GM21390 (cell line): ENCODE measurements around the gene OTULINL.

Source experiments
- ATAC-seq: cut with Tn5 transposase; IDR thresholded peaks from one replicate; pipeline ENCODE4 v1.9.1; 2021; ENCODE audit not compliant: unreplicated experiment

Gene OTULINL

DNA sequence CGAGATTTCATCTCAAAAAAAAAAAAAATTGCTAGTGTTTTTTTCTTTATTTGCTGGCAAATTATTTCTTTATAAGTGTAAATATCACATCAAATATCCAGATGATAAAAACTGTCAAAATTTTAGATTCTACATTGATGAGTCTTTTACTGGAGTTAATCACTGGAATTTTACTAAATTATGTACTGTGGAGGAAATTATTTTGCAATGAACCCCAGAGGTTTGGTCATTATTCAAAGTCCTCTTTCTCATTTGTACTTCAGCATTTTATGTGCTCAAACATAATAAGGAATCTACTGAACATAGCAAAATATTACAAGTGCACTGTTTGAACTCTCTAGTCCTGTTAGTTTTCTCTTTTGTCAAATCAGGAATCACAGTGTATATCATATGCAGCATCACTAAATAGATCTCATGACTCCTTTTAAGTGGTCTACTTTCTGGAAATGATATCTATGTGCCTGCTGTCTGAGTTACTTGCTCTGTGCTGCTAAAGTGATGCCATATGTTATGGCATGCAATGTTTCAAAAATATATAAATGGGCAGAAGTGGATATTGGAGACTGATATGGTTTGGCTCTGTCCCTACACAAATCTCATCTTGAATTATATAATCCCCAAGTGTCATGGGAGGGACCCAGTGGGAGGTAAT, 18.0 kb downstream of the OTULINL start:
- ATAC-seq, result no peak

DNA sequence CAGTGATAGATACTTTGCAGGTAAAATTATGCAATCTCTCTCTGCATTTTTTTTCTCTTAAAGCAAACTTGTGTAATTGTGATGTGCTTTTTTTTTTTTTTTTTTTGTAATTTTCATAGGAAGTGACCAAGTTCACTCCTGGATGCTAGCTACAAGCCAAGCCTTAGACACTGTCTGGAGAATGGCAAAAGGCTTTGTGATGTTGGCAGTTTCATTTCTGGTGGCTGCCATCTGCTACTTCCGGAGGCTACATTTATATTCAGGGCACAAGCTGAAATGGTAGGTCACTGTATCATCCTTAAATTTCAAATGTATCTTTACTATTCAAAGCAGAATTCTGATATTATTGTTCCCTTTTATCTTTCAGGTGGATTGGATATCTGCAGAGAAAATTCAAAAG, 19.3 kb downstream of the OTULINL start:
- ATAC-seq, result no peak

DNA sequence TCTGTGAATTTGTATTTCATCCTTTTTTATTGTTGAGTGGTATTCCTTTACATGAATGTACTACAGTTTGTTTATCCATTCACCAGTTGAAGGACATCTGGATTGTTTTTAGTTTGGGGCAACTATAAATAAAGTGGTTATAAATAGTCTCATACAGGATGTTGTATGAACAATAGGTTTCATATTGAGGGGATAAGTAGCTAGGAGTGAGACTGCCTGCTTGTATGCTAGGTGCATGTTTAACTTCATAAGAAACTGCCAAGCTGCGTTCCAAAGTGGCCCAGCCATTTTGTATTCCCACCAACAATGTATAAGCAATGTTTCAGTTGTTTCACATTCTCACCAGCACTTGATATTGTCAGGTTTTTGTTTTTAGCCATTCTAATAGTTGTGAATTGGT, 21.5 kb downstream of the OTULINL start:
- ATAC-seq, result no peak

DNA sequence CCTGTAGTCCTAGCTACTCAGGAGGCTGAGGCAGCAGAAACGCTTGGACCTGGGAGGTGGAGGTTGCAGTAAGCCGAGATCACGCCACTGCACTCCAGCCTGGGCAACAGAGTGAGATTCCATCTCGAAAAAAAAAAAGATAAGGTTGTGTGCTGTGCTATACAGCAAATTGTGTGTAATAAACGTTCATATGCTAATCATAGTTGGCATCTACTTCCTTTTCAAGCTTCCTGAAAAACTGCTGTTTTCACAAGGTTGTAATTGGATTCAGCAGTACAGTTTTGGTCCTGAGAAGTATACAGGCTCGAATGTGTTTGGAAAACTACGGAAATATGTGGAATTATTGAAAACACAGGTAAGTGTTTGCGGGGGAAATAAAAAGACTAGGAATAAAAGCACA, 25.5 kb downstream of the OTULINL start:
- ATAC-seq, result no peak

DNA sequence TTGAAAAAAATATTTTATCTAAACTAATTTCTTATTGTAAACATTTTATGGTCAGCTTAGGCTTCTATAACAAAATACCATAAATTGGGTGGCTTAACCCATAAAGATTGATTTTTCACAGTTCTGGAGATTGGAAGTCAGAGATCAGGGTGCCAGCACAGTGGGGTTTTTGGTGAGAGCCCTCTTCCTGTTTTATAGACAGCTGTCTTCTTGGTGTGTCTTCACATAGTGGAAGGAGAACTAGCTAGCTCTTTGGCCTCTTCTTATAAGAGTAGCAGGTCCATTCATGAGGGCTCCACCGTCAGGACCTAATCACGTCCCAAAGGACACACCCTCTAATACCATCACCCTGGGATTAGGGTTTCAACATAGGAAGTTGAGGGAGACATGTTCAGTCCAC, 26.6 kb downstream of the OTULINL start:
- no peak for ATAC-seq

DNA sequence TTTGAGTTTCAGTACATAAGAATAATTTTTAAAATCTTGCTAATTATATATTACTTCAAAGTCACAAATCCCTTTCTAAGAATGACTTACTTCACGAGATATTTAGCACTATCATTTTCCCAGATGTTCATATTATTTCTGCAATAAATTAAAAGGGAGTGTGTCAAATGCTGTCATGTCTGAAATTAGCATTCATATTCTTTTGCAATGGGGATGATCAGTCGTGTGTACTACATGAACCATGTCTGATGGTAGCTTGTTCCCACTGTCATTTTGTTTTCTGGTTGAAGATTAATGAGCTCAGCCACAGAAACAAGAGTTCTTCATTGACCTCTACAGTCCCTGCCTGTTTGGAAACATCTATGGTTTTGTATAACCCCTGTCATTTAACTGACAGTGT, 30.1 kb downstream of the OTULINL start:
- no peak for ATAC-seq

DNA sequence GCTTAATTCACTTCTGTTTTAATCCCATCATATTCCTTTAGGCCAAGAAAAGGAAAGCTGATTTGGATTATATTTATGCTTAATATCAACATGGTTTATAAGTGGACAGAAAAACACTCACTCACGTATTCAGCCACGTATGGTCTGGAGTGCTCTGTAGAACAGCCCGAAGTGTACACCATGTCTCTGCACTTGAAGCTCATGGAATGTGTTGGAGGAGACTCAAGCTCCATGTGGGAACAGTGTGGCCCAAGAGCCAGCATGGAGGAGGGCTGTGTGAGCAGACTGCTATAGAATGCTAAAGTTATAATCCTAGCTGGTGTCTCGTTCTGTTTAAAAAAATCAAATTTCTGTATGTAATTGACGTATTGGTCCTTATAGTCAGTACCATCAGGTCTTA, 32.9 kb downstream of the OTULINL start:
- ATAC-seq, result no peak

DNA sequence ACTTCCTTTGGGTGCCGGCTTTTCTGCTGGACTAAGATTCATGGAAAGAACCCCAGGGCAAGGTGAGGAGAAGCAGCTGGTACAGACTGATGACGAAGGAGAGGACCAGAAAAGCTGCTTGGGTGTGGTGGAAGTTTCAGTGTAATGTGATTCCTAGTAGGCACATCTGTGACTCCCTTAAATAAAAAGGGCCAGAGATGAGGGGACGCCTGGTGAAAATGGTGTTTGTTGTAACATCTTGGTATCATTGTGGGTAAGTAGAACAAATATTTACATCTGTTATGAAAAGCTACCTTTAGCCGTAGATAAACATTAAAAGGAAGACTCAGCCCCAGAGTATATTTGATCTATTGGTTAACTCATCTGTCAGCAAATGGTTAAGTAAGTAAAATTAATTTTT, 33.8 kb downstream of the OTULINL start:
- ATAC-seq, result no peak

DNA sequence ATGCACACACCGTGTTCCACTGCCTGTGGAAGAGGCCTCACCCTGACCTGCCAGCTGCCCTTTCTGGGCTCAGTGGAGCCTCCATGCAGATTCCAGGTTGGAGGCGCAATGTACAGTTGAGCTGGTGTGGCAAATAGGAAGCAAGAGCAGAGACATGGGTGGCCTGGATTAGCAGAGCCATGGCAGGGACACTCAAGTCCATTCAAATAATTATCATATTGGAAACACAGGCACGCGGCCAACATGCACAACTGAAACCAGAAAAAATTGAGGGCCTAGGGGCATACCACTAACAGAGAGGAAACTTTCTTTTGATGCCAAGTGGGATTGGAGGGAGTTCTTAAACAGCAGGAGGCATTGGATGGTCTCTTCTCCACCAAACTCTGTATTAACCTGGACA, 35.8 kb downstream of the OTULINL start:
- ATAC-seq, result no peak

DNA sequence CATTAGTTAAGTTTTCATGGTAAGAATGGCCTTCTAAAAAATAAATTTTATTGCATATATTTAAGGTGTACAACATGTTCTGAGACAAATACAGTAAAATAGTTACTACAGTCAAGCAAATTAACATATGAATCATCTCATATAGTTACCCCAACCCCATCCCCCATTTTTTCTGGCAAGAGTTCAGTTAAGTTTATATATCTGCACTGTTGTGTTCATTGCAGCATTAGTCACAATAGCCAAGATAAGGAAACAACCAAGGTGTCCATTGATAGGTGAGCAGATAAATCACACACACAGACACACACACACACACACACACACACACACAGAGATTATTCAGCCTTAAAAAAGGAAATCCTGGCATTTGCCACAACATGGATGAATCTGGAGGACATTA, 45.7 kb downstream of the OTULINL start:
- ATAC-seq, result no peak

DNA sequence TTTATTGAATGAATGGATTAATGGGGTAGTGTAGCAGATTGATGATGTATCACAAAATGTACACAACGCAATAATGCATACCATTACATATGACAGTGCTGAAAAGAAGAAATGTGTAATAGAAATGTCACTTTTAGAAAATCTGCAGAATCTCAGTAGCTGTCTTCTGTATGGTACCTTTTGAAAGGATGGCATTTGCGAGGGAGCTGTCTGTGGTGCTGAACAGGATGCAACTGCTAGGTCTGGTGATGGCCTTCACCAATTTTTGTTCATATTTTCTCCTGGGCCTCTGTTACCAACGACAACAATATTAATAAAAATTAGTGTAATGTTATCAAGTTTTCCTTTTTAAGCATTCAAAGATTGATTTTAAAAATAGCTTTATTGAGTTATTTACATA, 46.8 kb downstream of the OTULINL start:
- ATAC-seq, result no peak

DNA sequence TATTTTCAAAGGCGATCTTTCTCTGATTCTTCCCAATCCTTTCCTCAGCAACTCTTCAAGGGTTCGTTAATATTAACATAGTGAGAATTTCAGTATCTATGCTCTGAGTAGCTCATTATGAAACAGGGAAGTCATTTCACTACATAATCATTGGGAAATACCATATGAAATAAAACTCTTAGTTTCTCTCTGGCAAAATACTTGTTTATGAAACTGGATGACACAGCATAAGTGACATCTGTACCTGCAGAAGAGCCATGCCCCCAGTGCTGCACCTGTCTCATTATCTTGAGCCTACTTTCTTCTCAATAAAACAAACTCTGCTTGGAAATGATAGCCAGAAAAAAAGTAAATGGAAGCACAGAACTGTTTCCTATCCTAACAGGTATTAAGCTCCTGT, 49.1 kb downstream of the OTULINL start:
- ATAC-seq, result no peak

DNA sequence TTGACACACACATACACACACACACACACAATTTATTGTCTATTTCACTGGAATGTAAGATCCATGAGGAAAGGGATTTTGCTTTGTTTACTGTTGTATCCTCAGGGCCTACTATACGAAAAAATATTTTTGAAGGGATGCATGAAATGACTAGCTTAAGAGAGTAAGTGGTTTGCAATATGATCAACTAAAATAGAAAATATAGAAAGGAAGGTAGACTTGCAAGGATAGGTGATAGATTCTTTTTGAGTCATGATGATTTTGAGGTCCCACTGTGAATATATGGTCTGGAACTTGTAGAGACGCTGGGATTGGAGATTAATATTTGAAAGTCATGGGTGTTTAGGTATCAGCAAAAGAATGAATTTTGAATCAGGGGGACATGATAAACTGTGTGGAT, 54.1 kb downstream of the OTULINL start:
- ATAC-seq, result no peak

DNA sequence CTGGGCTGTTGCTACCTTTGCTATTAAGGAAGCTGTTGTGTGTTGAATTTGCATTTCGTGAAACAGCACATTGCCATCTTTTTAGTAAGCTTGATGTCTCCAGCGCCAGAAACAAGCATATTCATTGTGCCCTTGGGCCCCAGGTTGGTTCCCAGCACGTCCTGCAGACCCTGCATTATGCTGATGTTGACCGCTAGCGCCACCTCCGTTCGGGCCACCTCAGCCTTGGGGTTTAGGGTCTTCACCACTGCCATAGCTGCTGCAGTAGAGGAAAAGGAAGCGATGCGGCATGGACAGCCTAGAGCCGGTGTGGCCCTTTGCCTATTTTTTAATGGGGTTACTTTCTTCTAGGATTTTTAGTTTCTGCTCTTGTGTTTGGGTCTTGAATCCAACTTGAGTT, 59.2 kb downstream of the OTULINL start:
- no peak for ATAC-seq

DNA sequence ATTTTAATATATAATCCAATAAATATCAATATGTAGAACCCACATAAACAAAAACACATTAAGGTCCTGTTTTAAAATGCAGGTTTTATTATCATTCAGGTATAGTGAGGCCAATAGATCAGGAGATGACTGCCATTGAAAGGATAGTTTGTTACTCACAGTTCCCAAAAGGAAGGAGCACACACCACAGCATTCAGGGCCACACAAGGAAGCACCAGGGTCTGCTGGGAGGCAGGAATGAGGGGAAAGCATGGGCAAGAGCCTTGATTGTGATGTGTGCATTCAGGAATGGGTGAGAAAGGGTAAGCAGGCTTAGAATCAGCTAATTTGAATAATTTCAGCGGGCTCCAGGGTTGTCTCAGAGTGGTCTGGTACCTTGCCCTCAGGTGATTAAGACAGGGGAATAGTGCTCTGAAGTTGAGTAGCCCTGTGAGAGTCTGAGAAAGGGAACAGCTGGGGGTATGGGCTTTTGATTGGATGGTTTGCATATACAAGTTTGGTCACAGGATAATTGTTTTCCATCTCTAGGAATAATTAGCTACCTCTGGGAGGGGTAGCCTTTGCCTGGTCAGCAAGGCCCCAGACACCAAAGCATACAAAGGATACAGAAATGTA, 63.1 kb downstream of the OTULINL start:
- no peak for ATAC-seq

DNA sequence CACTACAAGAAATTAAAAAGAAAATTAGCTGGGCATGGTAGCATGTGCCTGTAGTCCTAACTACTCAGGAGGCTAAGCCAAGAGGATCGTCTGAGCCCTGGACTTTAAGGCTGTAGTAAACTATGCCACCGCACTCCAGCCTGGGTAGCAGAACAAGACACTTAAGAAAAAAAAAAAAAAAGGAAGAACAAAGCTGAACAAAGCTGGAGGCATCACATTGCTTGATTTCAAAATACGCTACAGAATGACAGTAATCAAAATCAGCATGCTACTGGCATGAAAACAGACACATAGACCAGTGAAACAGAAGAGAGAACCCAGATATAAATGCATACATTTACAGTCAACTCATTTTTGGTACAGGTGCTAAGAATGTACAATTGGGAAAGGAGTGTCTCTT, 68.5 kb downstream of the OTULINL start:
- no peak for ATAC-seq

DNA sequence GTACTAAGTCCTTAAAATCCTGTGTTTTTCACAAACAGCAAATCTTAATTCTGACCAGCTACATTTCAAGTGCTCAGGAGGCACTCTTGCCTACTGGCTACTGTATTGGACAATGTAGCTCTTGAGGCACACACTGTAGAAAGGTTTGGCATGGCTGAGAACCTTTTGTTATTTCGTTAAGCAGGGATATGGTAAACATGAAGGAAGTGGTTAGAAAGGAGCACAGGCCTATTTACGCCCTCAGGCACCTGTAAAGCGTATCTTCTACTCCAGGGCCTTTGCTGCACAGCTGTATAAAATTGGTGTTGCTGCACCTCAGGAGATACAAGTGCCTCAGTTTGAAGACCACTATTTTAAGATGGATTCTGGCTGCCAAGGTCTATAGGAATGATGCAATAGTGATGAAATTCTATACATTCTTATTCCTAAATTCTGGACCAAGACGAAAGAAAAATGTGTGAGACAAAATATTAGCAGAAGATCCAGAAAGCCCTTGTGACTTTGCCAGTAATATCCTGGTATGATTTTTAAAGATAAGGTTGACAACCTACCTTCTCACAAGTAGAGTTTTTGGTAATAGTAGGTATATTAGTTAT, 73.7 kb downstream of the OTULINL start:
- ATAC-seq, result no peak

DNA sequence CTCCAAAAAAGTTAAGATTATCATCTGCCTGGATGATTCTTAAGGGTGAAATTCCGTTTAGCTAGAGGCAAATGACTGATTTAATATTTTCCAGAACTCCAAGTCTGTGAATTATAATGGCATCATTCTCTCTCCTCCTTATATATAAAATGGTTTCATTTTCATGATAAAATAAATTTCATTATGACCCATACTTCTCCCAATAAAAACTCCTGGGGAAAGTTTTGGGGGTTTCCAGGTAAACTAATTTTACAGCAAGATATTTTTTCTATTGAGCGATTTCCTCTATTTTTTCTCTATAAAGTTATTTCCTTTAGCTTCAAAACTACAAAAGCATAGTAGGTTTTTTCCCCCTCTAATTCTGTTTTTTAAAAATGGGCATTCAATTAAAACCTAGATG, 75.3 kb downstream of the OTULINL start:
- ATAC-seq, result no peak

DNA sequence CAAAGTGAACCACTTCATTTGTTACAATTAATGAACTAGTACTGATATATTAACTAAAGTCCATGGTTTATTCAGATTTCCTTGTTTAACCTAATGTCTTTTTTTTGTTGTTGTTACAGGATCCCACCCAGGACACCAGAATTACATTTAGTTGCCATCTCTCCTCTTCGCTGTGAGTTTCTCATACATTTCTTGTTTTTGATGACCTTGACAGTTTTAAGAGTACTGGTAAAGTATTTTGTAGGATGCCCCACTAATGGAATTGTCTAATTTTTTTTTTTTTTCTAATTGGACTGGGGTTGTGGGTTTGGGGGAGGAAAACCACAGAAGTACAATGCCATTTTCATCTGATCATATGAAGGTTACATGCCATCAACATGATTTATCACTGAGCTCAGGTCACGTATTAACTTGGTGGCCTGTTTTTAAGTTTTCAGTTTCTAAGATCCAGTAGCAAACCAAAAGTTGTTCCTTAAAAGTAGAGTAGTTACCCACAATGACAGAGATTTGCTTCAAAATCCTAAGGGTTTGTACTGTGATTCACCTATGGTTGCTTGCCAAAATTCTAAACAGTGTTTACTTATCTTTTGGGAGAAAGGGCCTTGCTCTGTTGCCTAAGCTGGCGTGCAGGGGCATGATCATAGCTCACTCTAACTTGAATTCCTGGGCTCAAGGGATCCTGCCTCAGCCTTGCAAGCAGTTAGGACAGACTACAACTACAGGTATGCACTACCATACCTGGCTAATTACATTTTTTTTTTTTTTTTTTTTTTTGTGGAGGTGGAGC, 78.4 kb downstream of the OTULINL start:
- ATAC-seq, result no peak

DNA sequence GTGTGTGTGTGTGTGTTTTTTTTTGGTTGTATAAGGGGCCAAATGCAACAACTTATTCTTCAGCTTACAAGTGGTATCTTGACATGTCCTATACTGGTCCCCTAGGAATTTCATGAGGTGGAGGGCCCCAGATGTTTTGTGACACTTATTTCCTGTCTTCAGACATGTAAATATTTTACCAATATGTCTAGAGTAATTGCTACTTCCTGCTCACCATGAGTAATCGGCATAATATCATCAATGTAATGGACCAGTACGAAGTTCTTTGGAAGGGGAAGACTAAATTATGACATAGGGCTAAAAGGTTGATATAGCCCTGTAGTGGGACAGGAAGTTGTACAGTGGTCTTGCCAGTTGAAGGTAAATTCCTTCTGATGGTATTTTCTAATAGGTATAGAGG, 79.2 kb downstream of the OTULINL start:
- ATAC-seq, result no peak
